GM10248 (cell line): ENCODE measurements around the gene NLK.

Source experiments
- CTCF ChIA-PET: fragments of 300-600 bp; sonication (Branson Sonifier 250); formaldehyde crosslinking; extraction: SDS; loops from one replicate; lab custom pipeline; 2021; ENCODE audit warnings: antibody characterized with exemption; lab: Yijun Ruan, JAX
- POLR2A ChIA-PET: fragments of 350-650 bp; sonication (Branson Sonifier 250); formaldehyde crosslinking; extraction: SDS; loops from one replicate; lab custom pipeline; 2020; ENCODE audit warnings: antibody characterized with exemption; lab: Yijun Ruan, JAX
- DNase-seq: peaks from one replicate; pipeline ENCODE4 v3.0.0; 2012; ENCODE audit errors: extremely low spot score
- TF ChIP-seq, protein P1 (sequence below): IDR thresholded peaks from 2 replicates; pipeline ENCODE4 v1.5.1; 2012; ENCODE audit warnings: mild to moderate bottlenecking, low read depth; ENCODE audit errors: extremely low read depth, missing control alignments, control extremely low read depth

NLK gene

DNA sequence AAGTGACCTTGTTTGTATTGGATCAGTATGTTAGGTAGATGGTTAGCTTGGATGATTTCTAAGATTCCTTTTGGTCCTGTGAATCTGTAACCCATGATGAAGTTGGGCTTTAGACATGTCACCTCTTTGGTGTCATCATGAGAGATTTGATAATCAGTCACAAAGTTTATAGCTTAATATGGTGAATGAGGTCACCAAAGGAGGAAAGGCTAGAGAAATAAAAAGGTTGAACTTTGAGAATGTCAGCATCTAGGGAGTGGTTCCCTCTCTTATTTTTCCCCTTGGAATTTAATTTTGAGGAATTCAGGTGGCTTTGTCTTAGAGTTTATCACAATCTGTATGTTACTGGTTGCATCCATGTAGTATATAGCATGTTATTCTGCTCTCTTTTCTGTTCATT, 45.3 kb downstream of the NLK start:
- POLR2A ChIA-PET, result no interaction called here
- CTCF ChIA-PET, result interaction anchor here (1.1 to 1.9 kb wide), 3 partner anchors 12 to 22 kb away, joined by 3 to 6 read pairs (median 4); no protein-coding TSS in a partner anchor
- no peak for DNase-seq
- TF ChIP-seq, protein P1, sequence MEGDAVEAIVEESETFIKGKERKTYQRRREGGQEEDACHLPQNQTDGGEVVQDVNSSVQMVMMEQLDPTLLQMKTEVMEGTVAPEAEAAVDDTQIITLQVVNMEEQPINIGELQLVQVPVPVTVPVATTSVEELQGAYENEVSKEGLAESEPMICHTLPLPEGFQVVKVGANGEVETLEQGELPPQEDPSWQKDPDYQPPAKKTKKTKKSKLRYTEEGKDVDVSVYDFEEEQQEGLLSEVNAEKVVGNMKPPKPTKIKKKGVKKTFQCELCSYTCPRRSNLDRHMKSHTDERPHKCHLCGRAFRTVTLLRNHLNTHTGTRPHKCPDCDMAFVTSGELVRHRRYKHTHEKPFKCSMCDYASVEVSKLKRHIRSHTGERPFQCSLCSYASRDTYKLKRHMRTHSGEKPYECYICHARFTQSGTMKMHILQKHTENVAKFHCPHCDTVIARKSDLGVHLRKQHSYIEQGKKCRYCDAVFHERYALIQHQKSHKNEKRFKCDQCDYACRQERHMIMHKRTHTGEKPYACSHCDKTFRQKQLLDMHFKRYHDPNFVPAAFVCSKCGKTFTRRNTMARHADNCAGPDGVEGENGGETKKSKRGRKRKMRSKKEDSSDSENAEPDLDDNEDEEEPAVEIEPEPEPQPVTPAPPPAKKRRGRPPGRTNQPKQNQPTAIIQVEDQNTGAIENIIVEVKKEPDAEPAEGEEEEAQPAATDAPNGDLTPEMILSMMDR, result no peak

DNA sequence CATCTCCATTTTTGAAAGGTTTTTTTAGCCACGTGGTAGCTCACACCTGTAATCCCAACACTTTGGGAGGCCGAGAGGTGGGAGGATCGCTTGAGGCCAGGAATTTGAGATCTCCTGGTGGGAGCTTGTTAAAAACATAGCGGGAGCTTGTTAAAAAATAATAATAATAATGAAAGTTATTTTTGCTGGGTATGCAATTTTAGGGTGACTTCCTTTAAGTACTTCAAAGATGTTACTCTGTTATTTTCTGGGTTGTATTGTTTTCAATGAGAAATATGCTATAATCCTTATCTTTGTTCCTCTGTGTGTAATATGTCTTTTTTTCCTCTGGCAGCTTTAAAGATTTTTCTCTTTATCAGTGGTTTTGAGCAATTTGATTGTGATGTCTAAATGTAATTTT, 48.1 kb downstream of the NLK start:
- CTCF ChIA-PET, result interaction anchor here (1.0 kb wide), 1 partner anchor 10 kb away, joined by 3 read pairs; no protein-coding TSS in a partner anchor
- no peak for DNase-seq
- POLR2A ChIA-PET, result no interaction called here
- TF ChIP-seq, protein P1, result no peak

DNA sequence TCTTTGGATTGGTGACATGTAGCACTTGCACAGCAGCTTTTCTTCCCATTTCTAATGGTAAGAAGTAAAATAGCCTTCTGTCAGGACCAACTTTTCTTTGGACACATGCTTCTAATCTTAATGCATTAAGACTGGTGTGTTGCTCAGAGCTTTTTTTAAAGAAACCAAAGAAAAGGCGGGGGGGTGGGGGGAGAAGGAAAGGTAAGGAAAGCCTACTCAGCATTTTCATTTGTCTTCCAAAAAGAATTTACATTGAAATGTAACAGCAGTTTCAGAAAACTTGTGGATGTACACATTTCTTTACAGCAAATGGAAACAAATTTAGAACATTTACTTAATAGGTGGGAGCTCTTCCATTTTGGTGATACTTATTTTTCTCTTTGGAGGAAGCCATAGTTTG, 49.6 kb downstream of the NLK start:
- ChIA-PET CTCF (interaction anchor here (1.0 to 1.3 kb wide), 2 partner anchors 9 to 20 kb away, joined by 3 to 4 read pairs; no protein-coding TSS in a partner anchor), POLR2A (interaction anchor here (0.6 kb wide), 1 partner anchor 20 kb away, joined by 3 read pairs; no protein-coding TSS in a partner anchor)
- TF ChIP-seq, protein P1, result no peak
- no peak for DNase-seq

- TF ChIP-seq, protein P1, result no peak
- POLR2A ChIA-PET, result interaction anchor here (0.6 kb wide), 1 partner anchor 227 kb away, joined by 4 read pairs; no protein-coding TSS in a partner anchor
- no peak for DNase-seq
- CTCF ChIA-PET, result interaction anchor here (0.9 to 1.4 kb wide), 3 partner anchors 21 to 77 kb away, joined by 3 to 4 read pairs (median 3); no protein-coding TSS in a partner anchor
Measured at GRCh38 chr17:28093999-28094716, 51.7 kb downstream of the NLK start.

GRCh38 chr17:28096756-28097155, 54.3 kb downstream of the NLK start:
- TF ChIP-seq, protein P1, result no peak
- DNase-seq, result no peak
- POLR2A ChIA-PET, result no interaction called here
- CTCF ChIA-PET, result no interaction called here

DNA sequence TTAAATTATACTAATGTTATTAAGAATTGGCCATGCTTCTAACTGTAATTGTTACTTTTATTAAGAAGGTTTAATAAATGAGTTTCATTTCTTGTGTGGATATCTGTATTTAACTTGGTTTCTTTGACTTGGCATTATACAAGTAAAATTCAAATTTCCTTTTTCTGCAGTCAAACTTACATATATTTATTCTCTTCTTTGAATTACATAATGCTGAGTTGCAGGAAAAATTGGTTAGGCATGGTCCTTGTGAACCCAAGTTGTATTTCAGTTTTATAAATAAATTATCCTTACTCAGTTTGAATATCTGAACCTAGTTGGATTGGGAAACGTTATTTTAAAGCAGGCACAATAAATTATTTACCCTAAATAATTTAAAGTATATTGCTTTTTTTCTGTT, 54.8 kb downstream of the NLK start:
- ChIA-PET POLR2A (no interaction called here), CTCF (no interaction called here)
- TF ChIP-seq, protein P1, result no peak
- no peak for DNase-seq
